HCT116 (cell line): Measurements from ENCODE around the gene RCOR2. TPM values are rescaled to one million over a fixed set of nuclear protein-coding genes. Genes with fewer than 3 reads are reported as not detected.

ENCODE experiments used
- ATAC-seq: fragments of 200-7000 bp; cut with Tn5 transposase; 2 replicates; pipeline ENCODE4 v1.9.1; 2020; ENCODE audit warnings: mild to moderate bottlenecking, moderate library complexity
- BruUV-seq: library from RNA; stranded (reverse); fragments of 400-500 nt; replicated peaks from 2 replicates; lab custom pipeline; 2021; lab: Mats Ljungman, UMichigan
- CTCF ChIA-PET: fragments of 300-600 bp; sonication (Branson Sonifier 250); formaldehyde crosslinking; loops from one replicate; lab custom pipeline; 2021; ENCODE audit warnings: antibody characterized with exemption; lab: Charles Lee
- POLR2A ChIA-PET: fragments of 300-600, 350-600 bp; sonication (Branson Sonifier 250); formaldehyde crosslinking; loops from one replicate; lab custom pipeline; 2021; ENCODE audit warnings: antibody characterized with exemption; lab: Charles Lee
- RAD21 ChIA-PET, 2 experiments: fragments of 300-600 bp; sonication (Branson Sonifier 250); formaldehyde crosslinking; loops; one replicate each; lab custom pipeline; 2023; ENCODE audit warnings: low total read pairs in 2 of 2; ENCODE audit not compliant: uncharacterized antibody in 2 of 2, unreplicated experiment in 2 of 2, low non-redundant PET in 1 of 2; lab: Charles Lee
- DNase-seq: peaks from one replicate; pipeline ENCODE4 v3.0.0-alpha.2; 2010; ENCODE audit warnings: low read depth, low spot score
- H2AFZ ChIP-seq: fragments of 200-600 bp; shearing (Covaris generic), sonication (generic); 2 replicates; pipeline ENCODE4 v1.6.1; 2017; ENCODE audit warnings: low read depth, mixed run types, mixed read lengths, antibody characterized with exemption, low read length; ENCODE audit not compliant: poor library complexity, severe bottlenecking
- H3K27ac ChIP-seq: 2 replicates; pipeline ENCODE4 v1.5.1; 2012; ENCODE audit warnings: low read depth, low read length
- H3K27me3 ChIP-seq: fragments of 200-600 bp; sonication (generic); 2 replicates; pipeline ENCODE4 v1.6.1; 2016; ENCODE audit warnings: mixed run types, low read length, mixed read lengths; ENCODE audit not compliant: insufficient read depth
- H3K36me3 ChIP-seq, 2 experiments: fragments of 200-500 bp in 1 of 2; fragments of 200-600 bp in 1 of 2; sonication (Bioruptor generic) in 1 of 2; sonication (generic) in 1 of 2; 2 replicates each; pipeline versions ENCODE4 v1.5.1 to v1.6.1; 2014 to 2016; ENCODE audit warnings: low read length in 2 of 2, inconsistent platforms in 1 of 2, mixed read lengths in 1 of 2, mixed run types in 1 of 2; ENCODE audit not compliant: insufficient read depth in 2 of 2, control insufficient read depth in 1 of 2
- H3K4me1 ChIP-seq, 2 experiments: fragments of 200-600 bp in 1 of 2; sonication (generic) in 1 of 2; 2 replicates each; pipeline versions ENCODE4 v1.5.1 to v1.6.1; 2012 to 2017; ENCODE audit warnings: low read length in 2 of 2, inconsistent platforms in 1 of 2, mild to moderate bottlenecking in 1 of 2, mixed read lengths in 1 of 2, mixed run types in 1 of 2, moderate library complexity in 1 of 2; ENCODE audit not compliant: insufficient read depth in 2 of 2, control insufficient read depth in 1 of 2
- H3K4me2 ChIP-seq: fragments of 200-600 bp; sonication (generic); 2 replicates; pipeline ENCODE4 v1.6.1; 2017; ENCODE audit warnings: mixed run types, low read length, mixed read lengths
- H3K4me3 ChIP-seq, 2 experiments: fragments of 200-600 bp in 1 of 2; sonication (generic) in 1 of 2; replicated peaks in 1 of 2; 2 replicates each; pipeline ENCODE4 v1.5.1; 2011 to 2016; ENCODE audit warnings: low read length in 2 of 2, control low read depth in 1 of 2, low read depth in 1 of 2, mild to moderate bottlenecking in 1 of 2, mixed read lengths in 1 of 2, mixed run types in 1 of 2
- H3K79me2 ChIP-seq: fragments of 200-600 bp; sonication (generic); 2 replicates; pipeline ENCODE4 v1.6.1; 2017; ENCODE audit warnings: mild to moderate bottlenecking, mixed run types, low read length, moderate library complexity, mixed read lengths; ENCODE audit not compliant: insufficient read depth
- H3K9ac ChIP-seq: fragments of 200-600 bp; sonication (generic); 2 replicates; pipeline ENCODE4 v1.6.1; 2016; ENCODE audit warnings: low read length, mixed read lengths
- H3K9me2 ChIP-seq: fragments of 200-600 bp; sonication (generic), shearing (Covaris generic); 2 replicates; pipeline ENCODE4 v1.6.1; 2017; ENCODE audit warnings: mixed run types, mild to moderate bottlenecking, moderate library complexity; ENCODE audit not compliant: insufficient read depth
- H3K9me3 ChIP-seq, 2 experiments: fragments of 200-500 bp in 1 of 2; fragments of 200-600 bp in 1 of 2; sonication (Bioruptor generic) in 1 of 2; sonication (generic) in 1 of 2; 2 replicates each; pipeline ENCODE4 v1.6.1; 2014 to 2017; ENCODE audit warnings: low read length in 2 of 2, mixed read lengths in 2 of 2, inconsistent platforms in 1 of 2, low read depth in 1 of 2, mild to moderate bottlenecking in 1 of 2, mixed run types in 1 of 2, moderate library complexity in 1 of 2; ENCODE audit not compliant: control insufficient read depth in 1 of 2, insufficient read depth in 1 of 2
- H4K20me1 ChIP-seq: fragments of 200-600 bp; sonication (generic), shearing (Covaris generic); 2 replicates; pipeline ENCODE4 v1.6.1; 2017; ENCODE audit warnings: mixed run types, mild to moderate bottlenecking, moderate library complexity; ENCODE audit not compliant: insufficient read depth
- EZH2 ChIP-seq: fragments of 200-600 bp; sonication (generic); IDR thresholded peaks from 2 replicates; pipeline ENCODE4 v1.6.1; 2017; ENCODE audit warnings: antibody characterized with exemption, mixed run types
- JUND ChIP-seq: IDR thresholded peaks from 2 replicates; pipeline ENCODE4 v1.6.1; 2012
- POLR2AphosphoS5 ChIP-seq: IDR thresholded peaks from 2 replicates; pipeline ENCODE4 v1.6.1; 2011; ENCODE audit warnings: mild to moderate bottlenecking, low read depth, low read length, moderate library complexity
- RAD21 ChIP-seq: IDR thresholded peaks from 2 replicates; pipeline ENCODE4 v1.6.1; 2012; ENCODE audit warnings: low read depth, mild to moderate bottlenecking
- REST ChIP-seq: IDR thresholded peaks from 2 replicates; pipeline ENCODE4 v1.6.1; 2012; ENCODE audit warnings: low read depth
- TCF7L2 ChIP-seq: IDR thresholded peaks from 2 replicates; pipeline ENCODE4 v1.7.0; 2011; ENCODE audit warnings: borderline replicate concordance, inconsistent platforms; ENCODE audit not compliant: insufficient read depth, insufficient read length; ENCODE audit errors: extremely low read depth
- intact Hi-C: fragments of 100-400 bp; cut with micrococcal nuclease; formaldehyde crosslinking; loops from 2 replicates; pipeline ENCODE4 v1.10.0; 2022
- total RNA-seq: library from RNA; stranded (reverse); gene quantifications from one replicate; pipeline ENCODE4 v1.2.1, GENCODE V29; 2021; ENCODE audit not compliant: unreplicated experiment
- TF ChIP-seq, protein P1 (sequence below): IDR thresholded peaks from 2 replicates; pipeline ENCODE4 v1.6.1; 2012

RCOR2 gene
- total RNA-seq, 1 experiment from 2014 or later: 10.8 TPM

GRCh38 chr11:63906087-63906486, 10.9 kb downstream of the RCOR2 start:
- H3K9me3 ChIP-seq: no peaks in the 10 kb centered on the region
- DNase-seq: no peak
- H2AFZ ChIP-seq: no peak overlapping the region
- no peak overlapping the region for H3K27ac ChIP-seq
- no peaks in the 10 kb centered on the region for H3K27me3 ChIP-seq
- ChIA-PET POLR2A (no interaction called here), CTCF (interaction anchor here (0.6 to 1.5 kb wide), 9 partner anchors 11 to 67 kb away, joined by 3 to 4 read pairs (median 3); partner anchors contain the start of gene MARK2), RAD21 (interaction anchor here in 1 of 2 experiments (0.6 kb wide), 1 partner anchor 39 kb away, joined by 3 read pairs; no protein-coding TSS in a partner anchor)
- no peaks in the 10 kb centered on the region for H4K20me1 ChIP-seq
- intact Hi-C loops: no loop called here
- no peaks in the 10 kb centered on the region for H3K9me2 ChIP-seq
- H3K4me3 ChIP-seq: no peak overlapping the region
- no TSS peak for BruUV-seq
- ATAC-seq: no peak
- peaks cover 8 to 20% of the 10 kb centered on the region in 2 experiments; a peak in 3 of 4 replicates for H3K36me3 ChIP-seq
- no peaks in the 10 kb centered on the region for H3K4me1 ChIP-seq
- no peak overlapping the region for H3K9ac ChIP-seq
- no peak overlapping the region for H3K4me2 ChIP-seq
- H3K79me2 ChIP-seq: no peaks in the 10 kb centered on the region
- TF ChIP-seq EZH2 (no peak), POLR2AphosphoS5 (no peak), REST (no peak), JUND (no peak), RAD21 (no peak), TCF7L2 (no peak)
- TF ChIP-seq, protein P1, sequence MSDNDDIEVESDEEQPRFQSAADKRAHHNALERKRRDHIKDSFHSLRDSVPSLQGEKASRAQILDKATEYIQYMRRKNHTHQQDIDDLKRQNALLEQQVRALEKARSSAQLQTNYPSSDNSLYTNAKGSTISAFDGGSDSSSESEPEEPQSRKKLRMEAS: no peak
- TF ChIP-seq, all 23 proteins: peak for 0
